SK-N-SH treated with all-trans-retinoic acid at 6 μM for 48 hours (cell line): ENCODE results near the gene RAMAC.

Source experiments
- ATAC-seq: fragments of 200-7000 bp; cut with Tn5 transposase; 3 replicates; pipeline ENCODE4 v1.9.1; 2020; ENCODE audit warnings: mild to moderate bottlenecking, moderate library complexity
- CSDC2 ChIP-seq: fragments of 250-450 bp; sonication (Bioruptor Pico); IDR thresholded peaks from 2 replicates; pipeline ENCODE4 v1.5.0; 2020; ENCODE audit warnings: mild to moderate bottlenecking, moderate library complexity
- ISL1 ChIP-seq: fragments of 250-450 bp; sonication (Bioruptor Pico); IDR thresholded peaks from 2 replicates; pipeline ENCODE4 v2.1.2; 2022; ENCODE audit warnings: mild to moderate bottlenecking, moderate library complexity
- RARB ChIP-seq: fragments of 250-450 bp; sonication (Bioruptor Pico); IDR thresholded peaks from 2 replicates; pipeline ENCODE4 v1.8.0; 2021; ENCODE audit warnings: mild to moderate bottlenecking, moderate library complexity
- ZNF70 ChIP-seq: fragments of 450-650 bp; formaldehyde crosslinking; IDR thresholded peaks from 2 replicates; pipeline ENCODE4 v1.5.0; 2020; ENCODE audit warnings: mild to moderate bottlenecking, moderate library complexity

The RAMAC gene

DNA sequence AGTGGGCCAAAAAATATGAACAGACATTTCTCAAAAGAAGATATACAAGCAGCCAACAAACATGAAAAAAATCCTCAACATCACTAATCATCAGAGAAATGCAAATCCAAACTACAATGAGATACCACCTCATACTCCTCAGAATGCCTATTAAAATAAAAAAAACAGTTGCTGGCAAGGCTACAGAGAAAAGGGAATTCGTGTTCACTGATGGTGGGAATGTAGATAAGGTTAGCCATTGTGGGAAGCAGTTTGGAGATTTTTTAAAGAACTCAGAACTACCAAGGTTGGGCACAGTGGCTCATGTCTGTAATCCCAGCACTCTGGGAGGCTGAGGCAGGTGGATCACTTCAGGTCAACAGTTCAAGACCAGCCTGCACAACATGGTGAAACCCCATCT, 53.2 kb downstream of the RAMAC start:
- ATAC-seq: no peak
- TF ChIP-seq ZNF70 (CRISPR knock-in tag) (no peak), RARB (CRISPR knock-in tag) (no peak), ISL1 (no peak), CSDC2 (CRISPR knock-in tag) (no peak)
- TF ChIP-seq, all 23 proteins: peak for 0
